ENCODE results near the gene NISCH.

NISCH gene

GRCh38 chr3:52520716-52521487, 65.5 kb downstream of the NISCH start:
- Histone ChIP-seq H3K9ac (ENCODE audit: low read depth in 1 of 2, low read length in 2 of 2) (no peak overlapping the region), H3K4me1 (ENCODE audit: control insufficient read depth in 1 of 2, insufficient read depth in 2 of 2, low read length in 2 of 2) (peaks cover 5 to 8% of the 10 kb centered on the region in 2 donors), H3K27me3 (ENCODE audit: control insufficient read depth in 1 of 2, insufficient read depth in 2 of 2, low read length in 2 of 2) (no peaks in the 10 kb centered on the region), H3K27ac (ENCODE audit: low read depth, low read length) (no peak overlapping the region), H3K9me3 (ENCODE audit: control insufficient read depth in 1 of 2, low read length in 2 of 2) (no peaks in the 10 kb centered on the region), H3K4me3 (ENCODE audit: low read depth in 1 of 2, low read length in 2 of 2) (no peak overlapping the region), H3K36me3 (ENCODE audit: control insufficient read depth in 1 of 2, insufficient read depth in 2 of 2, low read length in 2 of 2) (peaks cover 0 to 6% of the 10 kb centered on the region in 2 donors)

GRCh38 chr3:52521488-52521824, 66.1 kb downstream of the NISCH start:
- Histone ChIP-seq H3K4me3 (ENCODE audit: low read depth in 1 of 2, low read length in 2 of 2) (no peak overlapping the region), H3K9me3 (ENCODE audit: control insufficient read depth in 1 of 2, low read length in 2 of 2) (no peaks in the 10 kb centered on the region), H3K27me3 (ENCODE audit: control insufficient read depth in 1 of 2, insufficient read depth in 2 of 2, low read length in 2 of 2) (no peaks in the 10 kb centered on the region), H3K27ac (ENCODE audit: low read depth, low read length) (no peak overlapping the region), H3K9ac (ENCODE audit: low read depth in 1 of 2, low read length in 2 of 2) (no peak overlapping the region), H3K4me1 (ENCODE audit: control insufficient read depth in 1 of 2, insufficient read depth in 2 of 2, low read length in 2 of 2) (peaks cover 5 to 8% of the 10 kb centered on the region in 2 donors), H3K36me3 (ENCODE audit: control insufficient read depth in 1 of 2, insufficient read depth in 2 of 2, low read length in 2 of 2) (peaks cover 0 to 11% of the 10 kb centered on the region in 2 donors)

GRCh38 chr3:52521881-52522650, 66.7 kb downstream of the NISCH start:
- H3K36me3 ChIP-seq (ENCODE audit: control insufficient read depth in 1 of 2, insufficient read depth in 2 of 2, low read length in 2 of 2): peaks cover 0 to 11% of the 10 kb centered on the region in 2 donors
- H3K4me1 ChIP-seq (ENCODE audit: control insufficient read depth in 1 of 2, insufficient read depth in 2 of 2, low read length in 2 of 2): peaks cover 5 to 8% of the 10 kb centered on the region in 2 donors
- no peak overlapping the region for H3K4me3 ChIP-seq (ENCODE audit: low read depth in 1 of 2, low read length in 2 of 2)
- no peak overlapping the region for H3K27ac ChIP-seq (ENCODE audit: low read depth, low read length)
- no peak overlapping the region for H3K9ac ChIP-seq (ENCODE audit: low read depth in 1 of 2, low read length in 2 of 2)
- H3K9me3 ChIP-seq (ENCODE audit: control insufficient read depth in 1 of 2, low read length in 2 of 2): no peaks in the 10 kb centered on the region
- H3K27me3 ChIP-seq (ENCODE audit: control insufficient read depth in 1 of 2, insufficient read depth in 2 of 2, low read length in 2 of 2): no peaks in the 10 kb centered on the region

- Histone ChIP-seq H3K27ac (ENCODE audit: low read depth, low read length) (no peak overlapping the region), H3K4me3 (ENCODE audit: low read depth in 1 of 2, low read length in 2 of 2) (no peak overlapping the region), H3K36me3 (ENCODE audit: control insufficient read depth in 1 of 2, insufficient read depth in 2 of 2, low read length in 2 of 2) (peaks cover 0 to 17% of the 10 kb centered on the region in 2 donors), H3K4me1 (ENCODE audit: control insufficient read depth in 1 of 2, insufficient read depth in 2 of 2, low read length in 2 of 2) (peaks cover 5 to 8% of the 10 kb centered on the region in 2 donors), H3K9ac (ENCODE audit: low read depth in 1 of 2, low read length in 2 of 2) (no peak overlapping the region), H3K27me3 (ENCODE audit: control insufficient read depth in 1 of 2, insufficient read depth in 2 of 2, low read length in 2 of 2) (no peaks in the 10 kb centered on the region), H3K9me3 (ENCODE audit: control insufficient read depth in 1 of 2, low read length in 2 of 2) (no peaks in the 10 kb centered on the region)
These were observed 67.3 kb downstream of the NISCH start for GRCh38 chr3:52522651-52523251.

GRCh38 chr3:52523386-52524257, 68.2 kb downstream of the NISCH start:
- Histone ChIP-seq H3K4me3 (ENCODE audit: low read depth in 1 of 2, low read length in 2 of 2) (no peak overlapping the region), H3K9ac (ENCODE audit: low read depth in 1 of 2, low read length in 2 of 2) (no peak overlapping the region), H3K4me1 (ENCODE audit: control insufficient read depth in 1 of 2, insufficient read depth in 2 of 2, low read length in 2 of 2) (peaks cover 0 to under 1% of the 10 kb centered on the region in 2 donors), H3K27ac (ENCODE audit: low read depth, low read length) (no peak overlapping the region), H3K36me3 (ENCODE audit: control insufficient read depth in 1 of 2, insufficient read depth in 2 of 2, low read length in 2 of 2) (peaks cover 0 to 22% of the 10 kb centered on the region in 2 donors), H3K9me3 (ENCODE audit: control insufficient read depth in 1 of 2, low read length in 2 of 2) (no peaks in the 10 kb centered on the region), H3K27me3 (ENCODE audit: control insufficient read depth in 1 of 2, insufficient read depth in 2 of 2, low read length in 2 of 2) (no peaks in the 10 kb centered on the region)

GRCh38 chr3:52524258-52524751, 68.9 kb downstream of the NISCH start:
- Histone ChIP-seq H3K9me3 (ENCODE audit: control insufficient read depth in 1 of 2, low read length in 2 of 2) (no peaks in the 10 kb centered on the region), H3K4me3 (ENCODE audit: low read depth in 1 of 2, low read length in 2 of 2) (no peak overlapping the region), H3K27me3 (ENCODE audit: control insufficient read depth in 1 of 2, insufficient read depth in 2 of 2, low read length in 2 of 2) (no peaks in the 10 kb centered on the region), H3K36me3 (ENCODE audit: control insufficient read depth in 1 of 2, insufficient read depth in 2 of 2, low read length in 2 of 2) (peaks cover 0 to 22% of the 10 kb centered on the region in 2 donors), H3K9ac (ENCODE audit: low read depth in 1 of 2, low read length in 2 of 2) (no peak overlapping the region), H3K4me1 (ENCODE audit: control insufficient read depth in 1 of 2, insufficient read depth in 2 of 2, low read length in 2 of 2) (no peaks in the 10 kb centered on the region), H3K27ac (ENCODE audit: low read depth, low read length) (no peak overlapping the region)

GRCh38 chr3:52524752-52525679, 69.6 kb downstream of the NISCH start:
- H3K9ac ChIP-seq (ENCODE audit: low read depth in 1 of 2, low read length in 2 of 2): no peak overlapping the region
- no peak overlapping the region for H3K4me3 ChIP-seq (ENCODE audit: low read depth in 1 of 2, low read length in 2 of 2)
- H3K27ac ChIP-seq (ENCODE audit: low read depth, low read length): peak overlapping the region; percentile 42
- H3K9me3 ChIP-seq (ENCODE audit: control insufficient read depth in 1 of 2, low read length in 2 of 2): no peaks in the 10 kb centered on the region
- H3K27me3 ChIP-seq (ENCODE audit: control insufficient read depth in 1 of 2, insufficient read depth in 2 of 2, low read length in 2 of 2): no peaks in the 10 kb centered on the region
- H3K36me3 ChIP-seq (ENCODE audit: control insufficient read depth in 1 of 2, insufficient read depth in 2 of 2, low read length in 2 of 2): peaks cover 0 to 22% of the 10 kb centered on the region in 2 donors
- H3K4me1 ChIP-seq (ENCODE audit: control insufficient read depth in 1 of 2, insufficient read depth in 2 of 2, low read length in 2 of 2): no peaks in the 10 kb centered on the region

- no peak overlapping the region for H3K9ac ChIP-seq (ENCODE audit: low read depth in 1 of 2, low read length in 2 of 2)
- no peaks in the 10 kb centered on the region for H3K9me3 ChIP-seq (ENCODE audit: control insufficient read depth in 1 of 2, low read length in 2 of 2)
- H3K4me3 ChIP-seq (ENCODE audit: low read depth in 1 of 2, low read length in 2 of 2): no peak overlapping the region
- H3K27me3 ChIP-seq (ENCODE audit: control insufficient read depth in 1 of 2, insufficient read depth in 2 of 2, low read length in 2 of 2): no peaks in the 10 kb centered on the region
- H3K36me3 ChIP-seq (ENCODE audit: control insufficient read depth in 1 of 2, insufficient read depth in 2 of 2, low read length in 2 of 2): peaks cover 0 to 22% of the 10 kb centered on the region in 2 donors
- H3K4me1 ChIP-seq (ENCODE audit: control insufficient read depth in 1 of 2, insufficient read depth in 2 of 2, low read length in 2 of 2): no peaks in the 10 kb centered on the region
- peak overlapping the region; percentile 20 for H3K27ac ChIP-seq (ENCODE audit: low read depth, low read length)
These were observed 70.5 kb downstream of the NISCH start for GRCh38 chr3:52525680-52526561.
